GM13977 (cell line): ENCODE data around the gene TOR1AIP2.

Experiments used
- DNase-seq: peaks from one replicate; pipeline ENCODE4 v3.0.0; 2012; ENCODE audit warnings: low spot score
- in situ Hi-C: fragments of 300-500 bp; cut with MboI; formaldehyde crosslinking; loops from one replicate; pipeline ENCODE4 v1.12.0; 2022; ENCODE audit warnings: low sequenced_read_pairs, low pct_unique_long_range_greater_than_20kb, mixed read lengths, inconsistent platforms; ENCODE audit not compliant: unreplicated experiment
- TF ChIP-seq, protein P1 (sequence below): IDR thresholded peaks from 2 replicates; pipeline ENCODE4 v1.5.1; 2012; ENCODE audit warnings: mild to moderate bottlenecking, control low read depth; ENCODE audit not compliant: insufficient read depth; ENCODE audit errors: extremely low read depth, missing control alignments

TOR1AIP2 gene

DNA sequence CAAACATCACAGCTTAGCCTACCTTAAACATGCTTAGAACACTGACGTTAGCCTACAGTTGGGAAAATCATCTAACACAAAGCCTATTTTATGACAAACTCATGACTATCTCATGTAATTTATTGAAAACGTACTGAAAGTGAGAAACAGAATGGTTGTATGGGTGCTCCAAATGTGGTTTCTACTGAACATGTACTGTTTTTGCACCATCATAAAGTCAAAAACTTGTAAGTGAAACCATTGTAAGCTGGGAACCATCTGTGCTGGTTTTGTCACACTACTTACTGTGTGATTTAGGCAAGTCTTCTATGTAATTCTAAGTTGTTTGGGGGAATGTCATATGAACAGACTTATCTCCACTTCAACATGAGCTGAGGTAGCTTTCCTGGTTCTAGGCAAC, 55.5 kb downstream of the TOR1AIP2 start:
- TF ChIP-seq, protein P1, sequence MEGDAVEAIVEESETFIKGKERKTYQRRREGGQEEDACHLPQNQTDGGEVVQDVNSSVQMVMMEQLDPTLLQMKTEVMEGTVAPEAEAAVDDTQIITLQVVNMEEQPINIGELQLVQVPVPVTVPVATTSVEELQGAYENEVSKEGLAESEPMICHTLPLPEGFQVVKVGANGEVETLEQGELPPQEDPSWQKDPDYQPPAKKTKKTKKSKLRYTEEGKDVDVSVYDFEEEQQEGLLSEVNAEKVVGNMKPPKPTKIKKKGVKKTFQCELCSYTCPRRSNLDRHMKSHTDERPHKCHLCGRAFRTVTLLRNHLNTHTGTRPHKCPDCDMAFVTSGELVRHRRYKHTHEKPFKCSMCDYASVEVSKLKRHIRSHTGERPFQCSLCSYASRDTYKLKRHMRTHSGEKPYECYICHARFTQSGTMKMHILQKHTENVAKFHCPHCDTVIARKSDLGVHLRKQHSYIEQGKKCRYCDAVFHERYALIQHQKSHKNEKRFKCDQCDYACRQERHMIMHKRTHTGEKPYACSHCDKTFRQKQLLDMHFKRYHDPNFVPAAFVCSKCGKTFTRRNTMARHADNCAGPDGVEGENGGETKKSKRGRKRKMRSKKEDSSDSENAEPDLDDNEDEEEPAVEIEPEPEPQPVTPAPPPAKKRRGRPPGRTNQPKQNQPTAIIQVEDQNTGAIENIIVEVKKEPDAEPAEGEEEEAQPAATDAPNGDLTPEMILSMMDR: no peak
- in situ Hi-C loops: no loop called here
- no peak for DNase-seq

DNA sequence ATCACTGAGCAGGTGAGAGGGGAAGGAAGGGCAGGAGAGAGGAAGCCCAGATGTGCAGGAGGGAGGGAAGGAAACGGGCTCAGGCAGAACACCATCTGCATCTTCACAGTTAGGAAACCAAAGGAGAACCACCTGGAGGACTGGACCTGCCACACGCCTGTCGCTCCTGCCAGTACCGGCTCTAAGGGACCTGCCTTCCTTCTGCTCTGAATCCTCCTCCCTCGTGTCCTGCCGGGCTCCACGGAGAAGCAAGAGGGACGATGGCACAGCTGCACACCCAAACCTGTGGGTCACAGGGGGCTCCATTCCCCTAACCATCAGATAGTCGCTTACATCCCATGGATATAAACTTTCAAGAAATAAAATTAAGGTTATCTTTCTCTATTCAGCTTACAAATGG, 56.1 kb downstream of the TOR1AIP2 start:
- in situ Hi-C loops: no loop called here
- no peak for DNase-seq
- TF ChIP-seq, protein P1: no peak

DNA sequence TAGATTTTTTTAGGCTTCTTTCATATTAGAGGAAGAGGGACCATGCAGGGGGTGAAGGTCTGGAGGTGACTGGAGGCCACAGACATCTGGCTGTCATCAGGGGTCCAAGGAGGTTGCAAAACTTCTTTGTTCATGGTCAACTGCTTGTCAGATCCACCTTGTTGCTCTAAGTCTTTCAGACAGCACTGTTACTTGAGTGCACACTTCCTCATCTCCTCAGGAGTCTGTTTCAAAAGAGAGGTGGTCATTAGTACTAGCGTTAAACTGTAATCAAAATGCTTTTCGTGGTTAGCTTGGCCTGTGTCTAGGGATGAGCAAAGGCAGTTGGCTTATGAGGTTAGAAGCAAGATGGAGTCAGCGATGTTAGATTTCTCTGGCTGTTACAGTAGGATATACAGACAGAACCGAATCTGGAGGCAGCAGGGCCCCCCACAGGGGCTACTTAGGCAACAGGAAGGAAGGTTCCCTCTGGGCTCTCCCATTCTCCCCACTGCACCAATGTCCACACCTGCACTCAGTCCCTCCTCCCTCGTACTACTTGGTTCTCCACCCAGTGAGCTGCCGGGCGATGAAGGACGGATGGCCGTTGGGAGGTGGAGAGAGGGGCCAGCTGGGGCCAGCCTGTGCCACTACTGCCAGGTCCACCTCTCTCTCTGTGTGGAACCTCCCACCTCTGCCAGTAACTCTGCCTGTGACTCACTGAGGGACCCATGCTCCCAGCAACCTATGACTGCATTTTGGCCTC, 57.2 kb downstream of the TOR1AIP2 start:
- no peak for DNase-seq
- in situ Hi-C loops: no loop called here
- TF ChIP-seq, protein P1: no peak

DNA sequence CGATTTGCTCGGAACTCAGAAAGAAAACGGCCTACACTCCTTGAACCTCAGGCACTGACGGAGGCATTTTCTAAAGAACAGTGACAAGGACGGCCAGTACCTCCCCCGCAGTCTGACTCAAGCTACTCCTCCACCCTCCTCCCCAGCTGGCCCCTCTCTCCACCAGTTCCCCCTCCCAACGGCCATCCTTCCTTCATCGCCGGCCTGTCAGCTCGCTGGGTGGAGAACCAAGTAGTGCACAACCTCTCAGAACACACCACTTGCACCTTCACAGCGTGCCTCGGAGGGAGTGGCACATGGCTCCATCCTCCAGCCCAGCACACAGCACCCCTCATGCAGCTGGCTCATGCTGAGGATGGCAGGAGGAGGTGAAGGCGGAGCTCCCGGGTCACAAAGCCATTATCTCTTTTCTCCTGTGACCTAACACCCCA, 58.8 kb downstream of the TOR1AIP2 start:
- TF ChIP-seq, protein P1: no peak
- in situ Hi-C loops: no loop called here
- no peak for DNase-seq

DNA sequence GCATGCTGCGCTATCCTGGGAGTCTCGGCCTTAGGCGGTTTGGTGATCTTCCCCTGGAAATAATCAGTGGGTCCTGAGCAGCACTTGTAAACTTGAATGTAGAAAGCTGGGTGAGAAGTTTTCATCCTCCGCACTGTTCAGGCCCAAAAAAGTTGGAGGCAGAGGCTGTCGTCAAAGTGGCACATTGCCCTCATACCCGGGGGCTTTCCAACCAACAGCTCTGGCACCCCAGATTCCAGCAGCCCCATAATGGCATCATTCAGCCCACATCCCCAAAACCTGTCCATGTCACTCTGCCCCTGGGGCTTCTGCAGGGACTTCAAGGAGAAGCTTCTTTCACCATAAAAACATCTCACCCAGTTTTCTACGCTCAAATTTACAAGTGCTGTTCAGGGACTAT, 59.3 kb downstream of the TOR1AIP2 start:
- TF ChIP-seq, protein P1: no peak
- in situ Hi-C loops: no loop called here
- DNase-seq: no peak

DNA sequence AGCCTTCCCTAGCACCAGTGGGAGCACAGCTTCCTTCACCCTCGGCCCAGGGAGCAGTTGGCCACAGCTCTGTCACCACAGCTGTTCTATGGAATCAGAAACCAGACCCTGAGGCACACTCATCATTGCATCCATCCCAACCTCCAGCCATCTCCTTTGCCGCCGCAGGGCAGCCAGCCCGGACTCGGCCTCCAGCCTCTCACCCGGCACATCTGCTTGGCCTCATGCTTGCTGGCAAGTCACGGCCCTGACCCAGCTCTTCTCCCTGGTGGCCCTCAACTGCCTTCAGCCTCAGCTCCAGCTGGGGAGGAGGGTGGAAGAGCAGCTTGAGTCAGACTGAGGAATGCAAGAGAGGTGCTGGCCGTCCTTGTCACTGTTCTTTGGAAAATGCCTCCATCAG, 59.8 kb downstream of the TOR1AIP2 start:
- in situ Hi-C loops: no loop called here
- no peak for DNase-seq
- TF ChIP-seq, protein P1: no peak
